ENCODE results near the gene MTA2. TPM values are rescaled to one million over a fixed set of nuclear protein-coding genes. Genes with fewer than 3 reads are reported as not detected.

The MTA2 gene
- total and polyA plus RNA-seq, 2 of the 8 experiments (the other 6 are each of a cell fraction or from before 2014, with no cell fraction given): 25.7 to 114 TPM

GRCh38 chr11:62648967-62649364, 47.3 kb upstream of the MTA2 start (continued):
- TF ChIP-seq, protein P1, sequence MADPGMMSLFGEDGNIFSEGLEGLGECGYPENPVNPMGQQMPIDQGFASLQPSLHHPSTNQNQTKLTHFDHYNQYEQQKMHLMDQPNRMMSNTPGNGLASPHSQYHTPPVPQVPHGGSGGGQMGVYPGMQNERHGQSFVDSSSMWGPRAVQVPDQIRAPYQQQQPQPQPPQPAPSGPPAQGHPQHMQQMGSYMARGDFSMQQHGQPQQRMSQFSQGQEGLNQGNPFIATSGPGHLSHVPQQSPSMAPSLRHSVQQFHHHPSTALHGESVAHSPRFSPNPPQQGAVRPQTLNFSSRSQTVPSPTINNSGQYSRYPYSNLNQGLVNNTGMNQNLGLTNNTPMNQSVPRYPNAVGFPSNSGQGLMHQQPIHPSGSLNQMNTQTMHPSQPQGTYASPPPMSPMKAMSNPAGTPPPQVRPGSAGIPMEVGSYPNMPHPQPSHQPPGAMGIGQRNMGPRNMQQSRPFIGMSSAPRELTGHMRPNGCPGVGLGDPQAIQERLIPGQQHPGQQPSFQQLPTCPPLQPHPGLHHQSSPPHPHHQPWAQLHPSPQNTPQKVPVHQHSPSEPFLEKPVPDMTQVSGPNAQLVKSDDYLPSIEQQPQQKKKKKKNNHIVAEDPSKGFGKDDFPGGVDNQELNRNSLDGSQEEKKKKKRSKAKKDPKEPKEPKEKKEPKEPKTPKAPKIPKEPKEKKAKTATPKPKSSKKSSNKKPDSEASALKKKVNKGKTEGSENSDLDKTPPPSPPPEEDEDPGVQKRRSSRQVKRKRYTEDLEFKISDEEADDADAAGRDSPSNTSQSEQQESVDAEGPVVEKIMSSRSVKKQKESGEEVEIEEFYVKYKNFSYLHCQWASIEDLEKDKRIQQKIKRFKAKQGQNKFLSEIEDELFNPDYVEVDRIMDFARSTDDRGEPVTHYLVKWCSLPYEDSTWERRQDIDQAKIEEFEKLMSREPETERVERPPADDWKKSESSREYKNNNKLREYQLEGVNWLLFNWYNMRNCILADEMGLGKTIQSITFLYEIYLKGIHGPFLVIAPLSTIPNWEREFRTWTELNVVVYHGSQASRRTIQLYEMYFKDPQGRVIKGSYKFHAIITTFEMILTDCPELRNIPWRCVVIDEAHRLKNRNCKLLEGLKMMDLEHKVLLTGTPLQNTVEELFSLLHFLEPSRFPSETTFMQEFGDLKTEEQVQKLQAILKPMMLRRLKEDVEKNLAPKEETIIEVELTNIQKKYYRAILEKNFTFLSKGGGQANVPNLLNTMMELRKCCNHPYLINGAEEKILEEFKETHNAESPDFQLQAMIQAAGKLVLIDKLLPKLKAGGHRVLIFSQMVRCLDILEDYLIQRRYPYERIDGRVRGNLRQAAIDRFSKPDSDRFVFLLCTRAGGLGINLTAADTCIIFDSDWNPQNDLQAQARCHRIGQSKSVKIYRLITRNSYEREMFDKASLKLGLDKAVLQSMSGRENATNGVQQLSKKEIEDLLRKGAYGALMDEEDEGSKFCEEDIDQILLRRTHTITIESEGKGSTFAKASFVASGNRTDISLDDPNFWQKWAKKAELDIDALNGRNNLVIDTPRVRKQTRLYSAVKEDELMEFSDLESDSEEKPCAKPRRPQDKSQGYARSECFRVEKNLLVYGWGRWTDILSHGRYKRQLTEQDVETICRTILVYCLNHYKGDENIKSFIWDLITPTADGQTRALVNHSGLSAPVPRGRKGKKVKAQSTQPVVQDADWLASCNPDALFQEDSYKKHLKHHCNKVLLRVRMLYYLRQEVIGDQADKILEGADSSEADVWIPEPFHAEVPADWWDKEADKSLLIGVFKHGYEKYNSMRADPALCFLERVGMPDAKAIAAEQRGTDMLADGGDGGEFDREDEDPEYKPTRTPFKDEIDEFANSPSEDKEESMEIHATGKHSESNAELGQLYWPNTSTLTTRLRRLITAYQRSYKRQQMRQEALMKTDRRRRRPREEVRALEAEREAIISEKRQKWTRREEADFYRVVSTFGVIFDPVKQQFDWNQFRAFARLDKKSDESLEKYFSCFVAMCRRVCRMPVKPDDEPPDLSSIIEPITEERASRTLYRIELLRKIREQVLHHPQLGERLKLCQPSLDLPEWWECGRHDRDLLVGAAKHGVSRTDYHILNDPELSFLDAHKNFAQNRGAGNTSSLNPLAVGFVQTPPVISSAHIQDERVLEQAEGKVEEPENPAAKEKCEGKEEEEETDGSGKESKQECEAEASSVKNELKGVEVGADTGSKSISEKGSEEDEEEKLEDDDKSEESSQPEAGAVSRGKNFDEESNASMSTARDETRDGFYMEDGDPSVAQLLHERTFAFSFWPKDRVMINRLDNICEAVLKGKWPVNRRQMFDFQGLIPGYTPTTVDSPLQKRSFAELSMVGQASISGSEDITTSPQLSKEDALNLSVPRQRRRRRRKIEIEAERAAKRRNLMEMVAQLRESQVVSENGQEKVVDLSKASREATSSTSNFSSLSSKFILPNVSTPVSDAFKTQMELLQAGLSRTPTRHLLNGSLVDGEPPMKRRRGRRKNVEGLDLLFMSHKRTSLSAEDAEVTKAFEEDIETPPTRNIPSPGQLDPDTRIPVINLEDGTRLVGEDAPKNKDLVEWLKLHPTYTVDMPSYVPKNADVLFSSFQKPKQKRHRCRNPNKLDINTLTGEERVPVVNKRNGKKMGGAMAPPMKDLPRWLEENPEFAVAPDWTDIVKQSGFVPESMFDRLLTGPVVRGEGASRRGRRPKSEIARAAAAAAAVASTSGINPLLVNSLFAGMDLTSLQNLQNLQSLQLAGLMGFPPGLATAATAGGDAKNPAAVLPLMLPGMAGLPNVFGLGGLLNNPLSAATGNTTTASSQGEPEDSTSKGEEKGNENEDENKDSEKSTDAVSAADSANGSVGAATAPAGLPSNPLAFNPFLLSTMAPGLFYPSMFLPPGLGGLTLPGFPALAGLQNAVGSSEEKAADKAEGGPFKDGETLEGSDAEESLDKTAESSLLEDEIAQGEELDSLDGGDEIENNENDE (IDR thresholded peaks at IDR 0.05; ENCODE audit: insufficient replicate concordance, low read length): no peak
- no peak for TF ChIP-seq EGR1 (IDR thresholded peaks at IDR 0.05; ENCODE audit: borderline replicate concordance, low read depth, low read length)
- no peak for TF ChIP-seq HDAC2 (IDR thresholded peaks at IDR 0.05; ENCODE audit: borderline replicate concordance in 1 of 2, low read depth in 2 of 2, low read length in 2 of 2)
- no peak for TF ChIP-seq SRF (IDR thresholded peaks at IDR 0.05; ENCODE audit: low read depth, low read length)
- no peak for TF ChIP-seq KDM1A (IDR thresholded peaks at IDR 0.05; ENCODE audit: borderline replicate concordance, low read length)
- TF ChIP-seq CEBPB (IDR thresholded peaks at IDR 0.05; ENCODE audit: low read depth, low read length): no peak
- no peak for TF ChIP-seq SP2 (IDR thresholded peaks at IDR 0.05; ENCODE audit: low read length)

Data from H1 (cell line).